Small intestine (tissue), 7 donors: ENCODE measurements around the gene AKAP17A. TPM values are rescaled to one million over a fixed set of nuclear protein-coding genes. Genes with fewer than 3 reads are reported as not detected.

Experiments
- DNase-seq, 2 donors: peaks; one replicate each; pipeline versions ENCODE4 v3.0.0 to v3.0.0-alpha.2; 2013
- FAIRE-seq: peaks from 2 replicates; lab custom pipeline; 2012; peaks lifted over from hg19 to GRCh38; lab: Jason Lieb, UNC
- H3K27ac ChIP-seq, 3 donors: one replicate each; pipeline ENCODE4 v1.5.1; 2013; ENCODE audit warnings: low read length in 2 of 3, mild to moderate bottlenecking in 2 of 3, control low read depth in 1 of 3, inconsistent platforms in 1 of 3, low read depth in 1 of 3, moderate library complexity in 1 of 3
- H3K27me3 ChIP-seq, 3 donors: one replicate each; pipeline ENCODE4 v1.6.1; 2013; ENCODE audit warnings: low read length in 3 of 3, inconsistent platforms in 1 of 3; ENCODE audit not compliant: control insufficient read depth in 3 of 3, insufficient read depth in 3 of 3
- H3K36me3 ChIP-seq, 3 donors: one replicate each; pipeline ENCODE4 v1.6.1; 2013; ENCODE audit warnings: low read length in 3 of 3, inconsistent platforms in 1 of 3, low read depth in 1 of 3, mild to moderate bottlenecking in 1 of 3, moderate library complexity in 1 of 3; ENCODE audit not compliant: control insufficient read depth in 3 of 3, insufficient read depth in 2 of 3
- H3K4me1 ChIP-seq, 3 donors: one replicate each; pipeline ENCODE4 v1.6.1; 2013; ENCODE audit warnings: low read length in 2 of 3, inconsistent platforms in 1 of 3, low read depth in 1 of 3, mild to moderate bottlenecking in 1 of 3, moderate library complexity in 1 of 3; ENCODE audit not compliant: control insufficient read depth in 3 of 3, insufficient read depth in 2 of 3
- H3K4me3 ChIP-seq, 3 donors: one replicate each; pipeline ENCODE4 v1.5.1; 2013; ENCODE audit warnings: low read length in 3 of 3, control low read depth in 1 of 3, inconsistent platforms in 1 of 3, low read depth in 1 of 3, mild to moderate bottlenecking in 1 of 3, moderate library complexity in 1 of 3
- H3K9me3 ChIP-seq, 2 donors: one replicate each; pipeline ENCODE4 v1.6.1; 2013; ENCODE audit warnings: low read depth in 1 of 2, low read length in 1 of 2; ENCODE audit not compliant: control insufficient read depth in 2 of 2, insufficient read depth in 1 of 2
- WGBS, 3 donors: extraction: QIAGEN DNeasy Blood & Tissue Kit; methylation state at CpG; one replicate each; pipeline ENCODE4 v1.1.7; 2013; 5-methylcytosine and 5-hydroxymethylcytosine counted together
- polyA plus RNA-seq, 4 donors: library from polyadenylated mRNA; stranded (reverse) in 3 of 4; unstranded in 1 of 4; fragments of 200-250 nt in 3 of 4; fragments of 120-200 nt in 1 of 4; gene quantifications; one replicate each; pipeline versions ENCODE4 v1.2.1 to v1.2.3, GENCODE V29; 2013
- donor health status: healthy with polysubstance abuse.
- donor health status: control.
- donor health status: control.
- donor health status: Bipolar disorder and iron deficiency.
- donor health status: healthy.

Gene AKAP17A
- polyA plus RNA-seq, 4 donors, result 26.7 to 65.6 (median 33.3) TPM

GRCh38 chrX:1598021-1598875, 6.8 kb downstream of the AKAP17A start:
- no peaks in the 10 kb centered on the region for H3K27me3 ChIP-seq
- H3K4me1 ChIP-seq, result no peaks in the 10 kb centered on the region
- no peak overlapping the region for H3K4me3 ChIP-seq
- FAIRE-seq, result no peak
- H3K27ac ChIP-seq, result no peak overlapping the region
- peaks cover 11 to 93% (median 50%) of the 10 kb centered on the region in 3 donors for H3K36me3 ChIP-seq
- H3K9me3 ChIP-seq, result peaks cover 0 to 9% of the 10 kb centered on the region in 2 donors
- WGBS, 3 donors, result 87 to 89% (median 88%) methylated on average over 49 to 50 of the region's 50 CpGs
- no peak for DNase-seq

- FAIRE-seq (no peak), DNase-seq (no peak)
- Histone ChIP-seq H3K27me3 (no peaks in the 10 kb centered on the region), H3K4me1 (no peaks in the 10 kb centered on the region), H3K27ac (no peak overlapping the region), H3K36me3 (peaks cover 12 to 88% (median 52%) of the 10 kb centered on the region in 3 donors), H3K4me3 (no peak overlapping the region), H3K9me3 (peaks cover 0 to 9% of the 10 kb centered on the region in 2 donors)
- 93% methylated on average over 51 to 57 of the region's 57 CpGs for WGBS, 3 donors
These were observed 7.7 kb downstream of the AKAP17A start for GRCh38 chrX:1598876-1599790.

GRCh38 chrX:1599791-1600405, 8.5 kb downstream of the AKAP17A start:
- H3K36me3 ChIP-seq, result peaks cover 15 to 82% (median 52%) of the 10 kb centered on the region in 3 donors
- DNase-seq, result no peak
- FAIRE-seq, result no peak
- no peaks in the 10 kb centered on the region for H3K27me3 ChIP-seq
- H3K27ac ChIP-seq, result no peak overlapping the region
- H3K4me1 ChIP-seq, result no peaks in the 10 kb centered on the region
- H3K9me3 ChIP-seq, result peaks cover 0 to 9% of the 10 kb centered on the region in 2 donors
- 97 to 98% (median 97%) methylated on average over 29 to 36 of the region's 36 CpGs for WGBS, 3 donors
- H3K4me3 ChIP-seq, result no peak overlapping the region

- Histone ChIP-seq H3K27me3 (no peaks in the 10 kb centered on the region), H3K4me3 (no peak overlapping the region), H3K4me1 (no peaks in the 10 kb centered on the region), H3K9me3 (peaks cover 0 to 9% of the 10 kb centered on the region in 2 donors), H3K27ac (no peak overlapping the region), H3K36me3 (peaks cover 15 to 76% (median 48%) of the 10 kb centered on the region in 3 donors)
- FAIRE-seq, result no peak
- no peak for DNase-seq
- 98 to 99% (median 98%) methylated on average over 40 to 52 of the region's 52 CpGs for WGBS, 3 donors
These were observed 9.1 kb downstream of the AKAP17A start for GRCh38 chrX:1600406-1601050.

- no peaks in the 10 kb centered on the region for H3K27me3 ChIP-seq
- 97 to 98% (median 98%) methylated on average over 44 to 58 of the region's 58 CpGs for WGBS, 3 donors
- H3K27ac ChIP-seq, result no peak overlapping the region
- no peak for FAIRE-seq
- H3K9me3 ChIP-seq, result peaks cover 0 to 9% of the 10 kb centered on the region in 2 donors
- H3K4me1 ChIP-seq, result no peaks in the 10 kb centered on the region
- no peak overlapping the region for H3K4me3 ChIP-seq
- DNase-seq, result no peak
- H3K36me3 ChIP-seq, result peaks cover 15 to 69% (median 44%) of the 10 kb centered on the region in 3 donors
These were observed 9.8 kb downstream of the AKAP17A start for GRCh38 chrX:1601051-1601767.

- peaks cover 0 to 9% of the 10 kb centered on the region in 2 donors for H3K9me3 ChIP-seq
- peaks cover 15 to 67% (median 44%) of the 10 kb centered on the region in 3 donors for H3K36me3 ChIP-seq
- no peak for DNase-seq
- H3K4me3 ChIP-seq, result no peak overlapping the region
- no peak for FAIRE-seq
- no peak overlapping the region for H3K27ac ChIP-seq
- 92 to 94% (median 92%) methylated on average over 15 of the region's 15 CpGs for WGBS, 3 donors
- no peaks in the 10 kb centered on the region for H3K4me1 ChIP-seq
- no peaks in the 10 kb centered on the region for H3K27me3 ChIP-seq
These were observed 10.3 kb downstream of the AKAP17A start for GRCh38 chrX:1601768-1602085.

- no peak overlapping the region for H3K4me3 ChIP-seq
- DNase-seq (no peak), FAIRE-seq (no peak)
- peaks cover 0 to 9% of the 10 kb centered on the region in 2 donors for H3K9me3 ChIP-seq
- no peaks in the 10 kb centered on the region for H3K4me1 ChIP-seq
- 96 to 99% (median 98%) methylated on average over 12 of the region's 12 CpGs for WGBS, 3 donors
- H3K27me3 ChIP-seq, result no peaks in the 10 kb centered on the region
- H3K36me3 ChIP-seq, result peaks cover 15 to 62% (median 38%) of the 10 kb centered on the region in 3 donors
- no peak overlapping the region for H3K27ac ChIP-seq
These were observed 10.9 kb downstream of the AKAP17A start for GRCh38 chrX:1602299-1602698.
